Measurements from ENCODE around the gene PVR.
"Not testable (repeated sequence)": the region's sequence is repeated elsewhere in the genome, so short reads cannot be mapped to it uniquely, and the experiment has no call there.

The PVR gene

GRCh38 chr19:44703336-44704078 is 59.8 kb downstream of the PVR start:
- DNase-seq, result no peak

- no peak for DNase-seq
These were observed 61.3 kb downstream of the PVR start for GRCh38 chr19:44704982-44705381.

- no peak for DNase-seq
These were observed 61.8 kb downstream of the PVR start for GRCh38 chr19:44705502-44706010.

GRCh38 chr19:44706506-44707236 is 63.0 kb downstream of the PVR start:
- DNase-seq, result no peak

GRCh38 chr19:44707794-44708193 is 64.1 kb downstream of the PVR start:
- no peak for DNase-seq

- DNase-seq, result no peak
These were observed 65.2 kb downstream of the PVR start for GRCh38 chr19:44708940-44709339.

GRCh38 chr19:44709434-44710266 is 65.9 kb downstream of the PVR start:
- DNase-seq, result not testable (repeated sequence)

GRCh38 chr19:44710483-44710882 is 66.8 kb downstream of the PVR start:
- DNase-seq, result no peak

GRCh38 chr19:44712864-44713515 is 69.3 kb downstream of the PVR start:
- no peak for DNase-seq

Measured in GF-D8 (cell line).